HCT116 (cell line): ENCODE data around the gene MAPKAP1.

Experiments used
- CBX3 ChIP-seq: IDR thresholded peaks from 2 replicates; pipeline ENCODE4 v1.6.1; 2012; ENCODE audit warnings: low read depth
- CTCF ChIP-seq, 3 experiments: fragments of 200-600 bp in 1 of 3; sonication (generic) in 1 of 3; IDR thresholded peaks in 2 of 3; conservative IDR thresholded peaks in 1 of 3; 2 replicates each; pipeline ENCODE4 v1.5.1; 2012 to 2017; ENCODE audit warnings: low read depth in 2 of 3, low read length in 2 of 3, antibody characterized with exemption in 1 of 3, borderline replicate concordance in 1 of 3, control low read depth in 1 of 3, mild to moderate bottlenecking in 1 of 3, mixed read lengths in 1 of 3, mixed run types in 1 of 3, moderate library complexity in 1 of 3; ENCODE audit not compliant: insufficient read depth in 1 of 3
- EGR1 ChIP-seq: IDR thresholded peaks from 2 replicates; pipeline ENCODE4 v1.6.1; 2012; ENCODE audit warnings: low read depth
- EZH2 ChIP-seq: fragments of 200-600 bp; sonication (generic); IDR thresholded peaks from 2 replicates; pipeline ENCODE4 v1.6.1; 2017; ENCODE audit warnings: antibody characterized with exemption, mixed run types
- POLR2A ChIP-seq: IDR thresholded peaks from 2 replicates; pipeline ENCODE4 v1.7.0; 2011; ENCODE audit warnings: borderline replicate concordance; ENCODE audit not compliant: insufficient read depth, insufficient read length; ENCODE audit errors: extremely low read depth
- POLR2AphosphoS5 ChIP-seq: IDR thresholded peaks from 2 replicates; pipeline ENCODE4 v1.6.1; 2011; ENCODE audit warnings: mild to moderate bottlenecking, low read depth, low read length, moderate library complexity
- RAD21 ChIP-seq: IDR thresholded peaks from 2 replicates; pipeline ENCODE4 v1.6.1; 2012; ENCODE audit warnings: low read depth, mild to moderate bottlenecking
- REST ChIP-seq: IDR thresholded peaks from 2 replicates; pipeline ENCODE4 v1.6.1; 2012; ENCODE audit warnings: low read depth
- SIN3A ChIP-seq: IDR thresholded peaks from 2 replicates; pipeline ENCODE4 v1.6.1; 2012; ENCODE audit warnings: low read depth
- YY1 ChIP-seq: IDR thresholded peaks from 2 replicates; pipeline ENCODE4 v1.6.1; 2011; ENCODE audit warnings: low read length, low read depth, moderate library complexity, mild to moderate bottlenecking; ENCODE audit not compliant: insufficient replicate concordance; ENCODE audit errors: extremely low read depth
- ZNF274 ChIP-seq: fragments of 200-500 bp; sonication (Bioruptor generic); IDR thresholded peaks from 2 replicates; pipeline ENCODE4 v1.6.1; 2014; ENCODE audit warnings: mild to moderate bottlenecking, low read depth, low read length, inconsistent platforms
- TF ChIP-seq, protein P1 (sequence below): IDR thresholded peaks from 2 replicates; pipeline ENCODE4 v1.6.1; 2012

- TF ChIP-seq POLR2A, result no peak
- no peak for TF ChIP-seq CBX3
- TF ChIP-seq, protein P1, sequence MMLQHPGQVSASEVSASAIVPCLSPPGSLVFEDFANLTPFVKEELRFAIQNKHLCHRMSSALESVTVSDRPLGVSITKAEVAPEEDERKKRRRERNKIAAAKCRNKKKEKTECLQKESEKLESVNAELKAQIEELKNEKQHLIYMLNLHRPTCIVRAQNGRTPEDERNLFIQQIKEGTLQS, result no peak
- TF ChIP-seq REST, result no peak
- no peak for TF ChIP-seq CTCF (IDR thresholded peaks at IDR 0.05 in 2 of 3, conservative IDR thresholded peaks at IDR 0.05 in 1 of 3; ENCODE audit: borderline replicate concordance in 1 of 3, insufficient read depth in 1 of 3, low read depth in 2 of 3, low read length in 2 of 3)
- no peak for TF ChIP-seq EZH2
- TF ChIP-seq ZNF274, result no peak
- no peak for TF ChIP-seq POLR2AphosphoS5
- TF ChIP-seq YY1, result no peak
- no peak for TF ChIP-seq EGR1
- no peak for TF ChIP-seq SIN3A
- no peak for TF ChIP-seq RAD21
These were observed 46.5 kb downstream of the MAPKAP1 start for GRCh38 chr9:125660557-125660956.
